ENCODE data around the gene TMOD4.

TMOD4 gene

DNA sequence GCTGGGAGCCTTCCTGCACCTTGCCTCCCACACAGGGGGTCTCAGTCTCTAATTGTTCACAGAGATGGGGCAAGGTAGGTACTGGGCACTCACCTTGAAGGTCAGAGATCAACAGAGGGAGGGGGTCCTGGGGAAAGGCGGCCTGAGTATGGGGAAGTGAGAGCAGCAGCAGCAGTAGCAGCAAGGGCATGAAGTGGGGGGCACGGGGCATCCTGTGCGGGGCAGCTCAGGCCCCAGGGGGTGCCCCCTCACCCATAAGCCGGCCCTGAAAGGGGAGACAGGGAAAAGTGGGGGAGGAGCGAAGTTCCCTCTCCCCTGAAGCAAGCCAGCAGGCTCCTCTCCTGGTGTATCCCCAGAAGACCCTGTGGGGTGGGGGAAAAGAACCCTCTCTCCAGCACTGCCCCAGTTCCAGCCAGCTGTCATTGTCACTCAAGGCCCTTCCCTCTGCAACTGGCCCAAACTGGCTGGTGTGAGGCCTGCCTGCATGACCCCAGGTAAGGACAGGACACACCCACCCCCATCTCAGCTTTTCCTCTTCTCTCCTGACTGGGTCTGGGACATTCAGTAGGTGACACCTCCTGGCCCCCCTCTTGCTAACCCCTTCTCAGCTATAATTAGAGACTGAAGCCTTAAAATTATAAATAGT lies 33.2 kb downstream of the TMOD4 start:
- DNase-seq (ENCODE audit: low spot score): no peak

DNA sequence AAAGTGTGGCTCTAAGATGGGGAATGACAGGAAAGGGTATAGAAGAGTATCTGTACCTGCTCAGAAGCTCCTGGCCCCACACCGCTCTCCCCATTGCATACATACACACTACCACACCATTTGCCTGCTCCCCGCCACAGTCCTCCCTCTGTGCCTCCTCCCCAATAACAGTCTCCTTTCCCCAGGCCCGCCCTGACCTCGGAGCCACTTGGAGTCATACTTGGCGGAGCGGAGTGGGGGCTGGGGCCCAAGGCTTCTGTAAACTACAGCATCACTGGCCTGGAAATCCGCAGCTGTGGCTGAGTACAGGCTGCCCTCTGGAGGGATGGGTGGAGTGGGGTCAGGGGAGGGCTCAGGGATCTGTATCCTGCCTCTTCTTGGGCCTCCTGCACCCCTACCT lies 38.0 kb downstream of the TMOD4 start:
- DNase-seq (ENCODE audit: low spot score): no peak

DNA sequence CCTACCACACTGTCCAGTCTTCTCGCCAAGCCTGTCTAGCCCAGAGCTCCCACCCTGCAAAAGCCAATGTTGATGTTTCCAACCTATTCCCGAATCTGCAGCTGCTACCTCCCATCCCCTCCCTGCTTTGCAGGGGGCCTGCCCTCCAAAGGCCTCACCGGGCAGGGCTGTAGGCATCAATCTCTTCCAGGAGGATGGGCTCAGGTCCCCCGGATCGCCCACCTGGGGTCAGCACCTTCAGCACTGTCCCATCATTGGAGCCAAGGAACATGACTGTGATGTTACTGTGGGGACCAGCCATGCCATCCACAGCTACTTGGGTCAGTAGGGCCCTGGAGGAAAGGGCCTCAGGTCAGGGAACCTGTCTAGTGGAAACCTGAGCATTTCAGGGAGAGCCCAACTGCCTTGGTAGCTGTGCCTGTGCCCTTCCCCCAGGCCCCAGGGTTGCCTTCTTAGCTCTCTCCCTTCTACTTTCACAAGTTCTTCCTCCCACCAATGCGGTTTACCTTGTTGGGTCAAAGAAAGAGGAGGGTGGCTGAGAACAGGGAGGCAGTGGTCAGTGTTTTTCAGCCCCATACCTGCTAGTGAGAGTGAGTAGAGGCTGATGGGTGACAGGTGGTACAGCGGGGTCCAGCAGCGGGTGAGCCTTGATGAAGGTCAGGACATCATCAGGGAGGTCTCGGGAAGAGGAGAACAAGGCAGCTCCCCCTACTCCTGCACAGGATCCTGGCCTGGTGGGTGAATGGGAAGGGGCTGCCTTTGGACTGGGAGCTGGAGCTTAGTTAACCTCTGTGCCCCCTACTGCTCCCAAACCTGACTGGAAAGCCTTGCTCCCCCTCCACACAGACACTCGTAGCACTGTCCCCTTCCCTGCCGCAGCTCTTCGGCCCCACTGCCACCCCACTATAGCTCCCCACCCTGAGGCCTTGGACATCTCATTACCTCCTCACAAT lies 40.1 kb downstream of the TMOD4 start:
- DNase-seq (ENCODE audit: low spot score): no peak

DNA sequence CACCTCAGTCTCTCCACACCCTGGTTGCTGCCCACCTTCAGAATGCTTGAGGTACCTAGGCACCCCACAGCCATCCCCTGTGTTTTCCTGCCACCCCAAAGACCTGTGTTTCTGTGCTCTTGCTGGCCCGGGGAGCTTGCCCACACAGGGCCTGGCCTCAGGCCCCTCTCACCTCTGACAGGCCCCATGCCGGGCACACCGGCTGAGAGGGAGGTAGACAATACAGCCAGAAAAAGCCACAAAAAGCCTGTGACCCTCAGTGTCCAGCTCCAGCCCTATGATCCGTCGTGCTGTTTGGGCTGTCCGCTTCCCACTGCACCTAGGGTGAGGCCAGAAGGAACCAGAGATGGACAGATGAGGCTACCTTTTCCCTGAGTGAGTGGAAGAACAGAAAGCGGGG lies 40.8 kb downstream of the TMOD4 start:
- no peak for DNase-seq (ENCODE audit: low spot score)

DNA sequence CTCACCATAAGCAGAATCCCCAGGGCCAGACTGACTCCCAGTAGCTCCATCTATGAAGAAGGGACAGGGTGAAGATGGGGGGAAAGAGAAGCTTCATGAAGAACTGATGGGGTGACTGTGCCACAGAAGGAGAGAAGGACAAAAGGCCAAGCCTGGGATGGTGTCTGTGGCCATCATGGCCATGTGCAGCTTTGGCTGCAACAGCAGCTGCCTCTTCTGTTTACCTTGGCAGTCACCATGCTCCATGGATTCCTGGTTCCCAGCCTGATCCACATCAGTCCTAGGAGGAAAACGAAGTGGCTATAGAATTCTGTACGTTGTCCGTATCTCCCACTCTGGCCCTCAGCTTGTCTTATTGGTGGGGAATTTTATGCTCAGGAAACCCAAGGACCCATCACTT lies 41.4 kb downstream of the TMOD4 start:
- DNase-seq (ENCODE audit: low spot score): no peak

DNA sequence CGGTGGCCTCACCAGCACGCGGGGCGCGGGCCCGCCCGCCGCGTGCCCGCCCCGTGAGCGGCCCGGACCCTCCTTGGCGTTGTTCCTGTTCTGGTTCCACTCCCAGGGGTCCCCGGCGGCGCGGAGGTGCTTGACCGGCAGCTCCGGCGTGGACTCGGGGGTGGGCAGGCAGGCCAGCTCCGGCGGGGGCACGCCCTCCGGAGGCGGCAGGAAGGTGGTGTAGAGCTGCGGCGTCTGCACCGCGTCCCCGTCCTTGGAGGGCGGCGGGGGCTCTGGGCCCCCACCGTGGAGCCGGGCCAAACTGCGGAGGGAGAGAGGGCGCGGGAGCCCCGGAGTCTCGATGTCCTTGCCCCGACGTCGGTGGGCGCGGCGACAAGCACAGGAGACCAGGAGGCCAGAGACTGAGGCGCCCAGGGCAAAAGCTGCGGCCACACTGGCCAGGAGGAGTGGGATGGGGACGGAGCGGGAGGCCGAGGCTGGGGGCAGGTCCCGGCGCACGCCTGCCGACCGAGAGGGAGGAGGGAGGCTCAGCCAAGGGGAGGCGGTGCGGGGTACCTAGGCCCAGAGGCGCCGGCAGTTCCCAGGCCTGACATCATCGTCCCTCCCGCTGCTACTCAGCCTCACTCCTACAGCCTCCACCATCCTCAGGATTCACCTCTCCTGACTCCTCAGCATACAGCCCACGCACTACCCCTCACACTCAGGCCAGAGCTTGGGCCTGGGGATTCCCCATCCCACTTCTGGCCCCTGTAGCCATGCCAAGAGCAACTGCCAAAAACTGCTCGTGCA lies 42.6 kb downstream of the TMOD4 start:
- peak; percentile 48 for DNase-seq (ENCODE audit: low spot score)

DNA sequence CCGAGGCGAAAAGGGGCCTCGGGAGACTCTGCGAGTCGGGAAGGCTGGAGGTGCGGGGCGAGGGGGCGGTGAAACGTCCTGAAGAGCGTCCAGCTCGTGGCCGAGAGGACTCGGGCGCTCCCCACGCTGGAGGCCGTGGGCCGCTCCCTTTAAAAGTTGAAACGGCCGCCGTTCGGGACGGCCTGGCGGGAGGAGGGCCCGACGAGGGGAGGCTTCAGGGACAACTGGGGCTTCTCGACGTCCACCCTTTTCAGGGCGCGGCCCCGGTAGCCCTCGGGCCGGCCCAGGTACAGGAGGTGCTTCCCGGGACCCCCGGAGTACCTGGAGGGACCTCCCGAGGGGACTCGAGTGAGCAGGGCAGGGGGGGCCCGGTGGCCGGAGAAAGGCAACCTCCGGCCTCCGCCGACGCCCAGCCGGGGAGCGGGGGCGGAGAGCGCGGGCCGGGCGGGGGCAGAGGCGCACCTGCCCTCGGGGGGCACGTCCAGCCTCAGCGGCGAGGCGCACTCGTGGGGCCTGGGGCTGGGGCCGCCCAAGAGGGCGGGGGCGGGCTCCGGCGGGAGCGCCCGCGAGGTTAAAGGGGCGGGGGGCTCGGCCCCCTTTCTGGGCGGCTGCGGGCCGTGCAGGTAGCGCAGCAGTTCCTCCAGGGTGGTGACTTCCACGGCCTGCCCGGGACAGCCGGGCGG lies 43.3 kb downstream of the TMOD4 start:
- DNase-seq (ENCODE audit: low spot score): peak; percentile 47

DNA sequence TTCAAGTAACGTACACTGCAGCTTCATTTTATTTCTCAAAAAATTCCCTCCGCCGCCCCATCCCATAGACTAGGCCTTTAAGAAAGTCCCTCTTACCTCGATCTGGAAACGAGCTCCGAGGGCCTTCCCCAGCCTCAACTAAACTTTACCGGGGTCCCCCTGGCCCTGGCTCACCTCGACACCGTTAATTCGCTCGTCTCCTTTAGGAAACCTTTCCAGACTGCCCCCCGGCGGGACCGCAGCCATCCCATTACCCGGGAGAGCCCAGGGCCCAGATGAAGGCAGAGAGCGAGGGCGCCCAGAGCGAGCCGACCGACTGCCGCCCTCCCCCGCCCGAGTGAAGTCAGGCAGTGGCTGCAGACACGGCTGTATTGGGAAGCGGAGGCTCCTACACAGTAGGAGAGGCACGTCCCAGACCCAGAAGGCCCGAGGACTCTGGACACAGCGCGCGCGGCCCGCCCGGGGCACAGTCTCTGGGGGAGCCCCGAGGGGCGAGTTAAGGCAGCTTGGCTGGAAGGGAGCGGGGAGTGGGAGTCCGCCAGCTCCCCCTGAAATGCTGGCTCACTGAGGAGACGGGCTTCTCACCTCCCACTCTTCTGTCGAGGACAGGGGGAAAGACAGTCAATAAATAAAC lies 44.0 kb downstream of the TMOD4 start:
- DNase-seq (ENCODE audit: low spot score): no peak

DNA sequence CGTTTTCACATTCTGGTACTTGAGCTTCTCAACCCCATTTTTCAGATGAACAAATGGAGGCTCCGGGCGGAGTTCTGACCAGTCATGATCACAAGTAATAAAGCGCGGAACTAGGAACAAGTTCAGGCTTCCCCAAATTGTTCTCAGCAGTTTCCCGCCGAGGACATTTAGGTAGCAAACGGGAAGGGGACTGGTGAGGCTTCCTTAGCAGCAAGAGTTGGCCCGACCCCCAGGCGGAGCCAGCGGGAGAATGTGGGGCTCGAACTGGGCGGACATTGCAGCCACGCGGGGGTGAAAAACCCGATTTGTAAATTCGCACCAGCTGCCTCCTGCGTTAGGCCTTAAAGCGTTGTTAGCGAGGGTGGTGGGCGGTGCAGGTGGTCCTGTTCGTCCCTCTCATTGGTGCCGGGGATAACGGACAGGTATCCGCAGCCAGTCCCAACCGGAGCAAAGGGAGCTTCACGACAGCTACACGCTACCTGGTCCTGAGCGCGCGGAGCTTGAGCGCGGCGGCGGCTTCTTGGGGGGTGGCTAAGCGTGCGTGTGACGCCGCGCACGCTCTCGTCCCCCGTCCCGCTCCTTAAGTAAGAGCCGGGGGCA lies 44.7 kb downstream of the TMOD4 start:
- DNase-seq (ENCODE audit: low spot score): no peak

DNA sequence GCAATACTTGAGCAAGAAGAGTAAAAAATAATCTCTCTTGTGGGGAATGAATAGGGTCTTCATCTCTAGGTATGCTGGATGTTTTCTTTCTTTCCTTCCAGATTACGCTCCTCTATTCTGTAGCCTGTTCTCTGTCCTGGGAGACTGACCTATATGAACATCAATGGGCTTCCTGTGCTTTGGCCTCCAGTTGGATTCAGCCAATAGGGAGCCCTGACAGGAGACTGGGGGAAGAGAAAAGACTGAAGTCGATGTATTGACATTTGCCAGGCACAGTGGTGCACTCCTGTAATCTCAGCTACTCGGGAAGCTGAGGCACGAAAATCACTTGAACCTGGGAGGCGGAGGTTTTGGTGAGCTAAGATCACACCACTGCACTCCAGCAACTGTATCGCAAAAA lies 47.0 kb downstream of the TMOD4 start:
- DNase-seq (ENCODE audit: low spot score): no peak

DNA sequence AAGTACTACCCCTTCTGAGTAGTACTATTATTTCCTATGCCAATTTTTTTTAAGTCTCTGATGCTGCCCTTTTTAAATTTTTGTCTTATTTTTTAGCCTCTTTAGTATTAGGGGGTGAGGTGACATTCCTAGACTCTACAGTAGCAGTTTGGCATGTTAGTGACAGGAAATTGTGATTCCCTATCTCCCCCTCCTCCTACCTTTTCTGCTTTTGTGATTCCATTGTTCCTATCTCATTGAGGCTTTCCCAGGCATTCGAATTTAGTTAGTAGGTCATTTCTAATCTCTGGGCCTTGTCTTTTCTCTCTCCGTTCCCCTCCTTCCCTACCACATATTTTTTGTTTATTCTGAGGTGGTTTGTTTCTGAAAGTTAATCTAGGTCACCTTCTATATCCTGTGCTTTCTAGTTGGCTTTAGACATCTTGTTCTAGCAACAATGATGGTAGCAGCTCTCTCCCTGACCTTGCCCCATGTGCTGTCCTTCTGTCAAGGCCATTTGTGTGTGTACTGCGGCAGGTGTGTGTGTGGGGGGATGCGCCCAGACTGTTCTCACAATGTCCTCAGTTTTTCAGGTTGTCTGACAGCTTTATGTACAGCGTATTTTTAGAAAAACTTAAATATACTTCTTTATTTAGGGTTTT lies 50.9 kb downstream of the TMOD4 start:
- no peak for DNase-seq (ENCODE audit: low spot score)

Measured in D341Med (cell line).